Gastroesophageal sphincter (tissue), 2 donors: Measurements from ENCODE around the gene SYNRG.

Experiments
- POLR2A ChIP-seq, 2 donors: fragments of 450-650 bp; IDR thresholded peaks; one replicate each; pipeline ENCODE4 v1.6.1; 2017; ENCODE audit warnings: antibody characterized with exemption in 2 of 2, mild to moderate bottlenecking in 2 of 2, moderate library complexity in 1 of 2
- POLR2AphosphoS5 ChIP-seq: sonication (generic); formaldehyde crosslinking; IDR thresholded peaks from one replicate; pipeline ENCODE4 v1.6.1; 2017; ENCODE audit warnings: antibody characterized with exemption

- no peak for TF ChIP-seq POLR2A (IDR thresholded peaks at IDR 0.05)
- TF ChIP-seq POLR2AphosphoS5: no peak
Observed at GRCh38 chr17:37650419-37651003, 41.3 kb upstream of the SYNRG start.
